PFSK-1 (cell line): ENCODE data around the gene SIRT7.

Source experiments
- FOXP2 ChIP-seq: optimal IDR thresholded peaks from 2 replicates; pipeline ENCODE3; 2011; ENCODE audit warnings: borderline replicate concordance, control low read depth, inconsistent platforms; ENCODE audit not compliant: insufficient read depth; ENCODE audit errors: extremely low read length, extremely low read depth
- POLR2AphosphoS5 ChIP-seq: IDR thresholded peaks from 2 replicates; pipeline ENCODE4 v1.6.1; 2012; ENCODE audit warnings: low read depth, mild to moderate bottlenecking, control low read depth, low read length, moderate library complexity
- SIN3A ChIP-seq: IDR thresholded peaks from 2 replicates; pipeline ENCODE4 v1.6.1; 2012; ENCODE audit warnings: mild to moderate bottlenecking, low read length, moderate library complexity, borderline replicate concordance; ENCODE audit not compliant: insufficient read depth
- TAF1 ChIP-seq: IDR thresholded peaks from 2 replicates; pipeline ENCODE4 v1.6.1; 2012; ENCODE audit warnings: low read length, control low read depth, borderline replicate concordance; ENCODE audit not compliant: insufficient read depth
- TF ChIP-seq, protein P1 (sequence below), 2 experiments: IDR thresholded peaks; 2 replicates each; pipeline versions ENCODE4 v1.6.1 to v1.8.0; 2011 to 2012; ENCODE audit warnings: low read depth in 2 of 2, low read length in 2 of 2, control low read depth in 1 of 2, inconsistent platforms in 1 of 2, mild to moderate bottlenecking in 1 of 2, moderate library complexity in 1 of 2; ENCODE audit not compliant: insufficient read depth in 1 of 2

SIRT7 gene

DNA sequence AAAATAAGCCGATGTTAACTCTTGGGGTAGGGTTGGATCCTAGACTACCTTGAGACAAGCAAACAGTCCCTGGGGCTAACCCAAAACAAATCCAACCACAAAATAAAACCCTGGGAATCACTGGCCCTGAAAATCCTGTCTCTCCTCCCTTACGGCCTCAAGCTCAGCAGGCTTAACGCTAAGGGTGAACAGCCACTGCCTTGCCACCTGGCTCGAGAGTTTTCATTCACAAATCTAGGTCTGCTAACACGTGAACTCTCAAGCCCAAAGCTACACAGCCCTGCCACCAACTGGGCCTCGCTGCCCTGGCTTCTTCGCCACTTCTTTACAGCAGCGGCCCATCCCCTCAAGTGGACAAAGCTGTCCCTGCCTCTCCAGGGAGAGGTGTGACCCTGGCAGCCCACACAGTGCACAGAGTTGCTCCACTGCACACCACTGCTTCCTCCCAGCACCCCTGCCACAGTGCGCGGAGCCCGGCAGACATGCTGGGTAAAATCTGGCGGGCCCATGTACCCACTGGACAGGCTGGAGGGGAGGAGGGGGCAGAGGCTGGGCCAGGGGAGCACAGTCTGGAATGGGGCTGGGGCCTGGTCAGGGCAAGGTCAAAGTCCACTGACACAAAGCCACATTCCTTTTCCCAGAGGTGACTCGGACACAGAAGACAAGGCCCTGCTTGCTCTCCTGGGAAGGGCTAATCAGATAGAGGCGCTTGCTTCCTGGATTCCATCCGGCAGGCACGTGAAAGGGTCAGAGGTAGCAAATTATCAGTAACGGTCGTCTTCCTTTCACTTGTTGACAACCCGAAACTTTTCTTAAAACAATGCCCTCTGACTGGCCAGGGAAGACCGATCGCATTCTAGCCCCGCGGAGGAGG lies 7.8 kb downstream of the SIRT7 start:
- TF ChIP-seq POLR2AphosphoS5 = no peak
- TF ChIP-seq, protein P1, sequence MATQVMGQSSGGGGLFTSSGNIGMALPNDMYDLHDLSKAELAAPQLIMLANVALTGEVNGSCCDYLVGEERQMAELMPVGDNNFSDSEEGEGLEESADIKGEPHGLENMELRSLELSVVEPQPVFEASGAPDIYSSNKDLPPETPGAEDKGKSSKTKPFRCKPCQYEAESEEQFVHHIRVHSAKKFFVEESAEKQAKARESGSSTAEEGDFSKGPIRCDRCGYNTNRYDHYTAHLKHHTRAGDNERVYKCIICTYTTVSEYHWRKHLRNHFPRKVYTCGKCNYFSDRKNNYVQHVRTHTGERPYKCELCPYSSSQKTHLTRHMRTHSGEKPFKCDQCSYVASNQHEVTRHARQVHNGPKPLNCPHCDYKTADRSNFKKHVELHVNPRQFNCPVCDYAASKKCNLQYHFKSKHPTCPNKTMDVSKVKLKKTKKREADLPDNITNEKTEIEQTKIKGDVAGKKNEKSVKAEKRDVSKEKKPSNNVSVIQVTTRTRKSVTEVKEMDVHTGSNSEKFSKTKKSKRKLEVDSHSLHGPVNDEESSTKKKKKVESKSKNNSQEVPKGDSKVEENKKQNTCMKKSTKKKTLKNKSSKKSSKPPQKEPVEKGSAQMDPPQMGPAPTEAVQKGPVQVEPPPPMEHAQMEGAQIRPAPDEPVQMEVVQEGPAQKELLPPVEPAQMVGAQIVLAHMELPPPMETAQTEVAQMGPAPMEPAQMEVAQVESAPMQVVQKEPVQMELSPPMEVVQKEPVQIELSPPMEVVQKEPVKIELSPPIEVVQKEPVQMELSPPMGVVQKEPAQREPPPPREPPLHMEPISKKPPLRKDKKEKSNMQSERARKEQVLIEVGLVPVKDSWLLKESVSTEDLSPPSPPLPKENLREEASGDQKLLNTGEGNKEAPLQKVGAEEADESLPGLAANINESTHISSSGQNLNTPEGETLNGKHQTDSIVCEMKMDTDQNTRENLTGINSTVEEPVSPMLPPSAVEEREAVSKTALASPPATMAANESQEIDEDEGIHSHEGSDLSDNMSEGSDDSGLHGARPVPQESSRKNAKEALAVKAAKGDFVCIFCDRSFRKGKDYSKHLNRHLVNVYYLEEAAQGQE (IDR thresholded peaks at IDR 0.05; ENCODE audit: insufficient read depth in 1 of 2, low read depth in 2 of 2, low read length in 2 of 2) = no peak
- no peak for TF ChIP-seq SIN3A
- no peak for TF ChIP-seq TAF1

DNA sequence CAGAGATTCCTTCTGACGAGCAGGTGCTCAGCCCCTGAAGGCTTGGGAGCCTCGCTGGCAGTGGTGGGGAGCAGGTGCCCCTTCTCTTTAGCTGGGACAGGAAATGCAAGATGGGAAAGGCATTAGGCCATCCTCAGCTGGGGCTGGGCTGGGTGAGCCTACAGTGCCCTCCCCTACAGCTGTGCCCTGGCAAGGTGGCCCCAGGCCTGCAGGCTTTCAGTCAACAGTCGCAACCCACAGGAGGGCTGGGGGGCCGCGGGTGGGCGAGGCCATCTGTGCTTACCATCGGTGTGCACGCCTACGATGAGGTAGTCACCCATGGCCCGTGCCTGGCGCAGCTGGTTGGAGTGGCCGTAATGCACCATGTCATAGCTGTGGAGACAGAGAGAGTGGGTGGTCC lies 8.7 kb downstream of the SIRT7 start:
- TF ChIP-seq FOXP2 (no peak), POLR2AphosphoS5 (no peak)
- TF ChIP-seq, protein P1 (IDR thresholded peaks at IDR 0.05; ENCODE audit: insufficient read depth in 1 of 2, low read depth in 2 of 2, low read length in 2 of 2) = no peak

DNA sequence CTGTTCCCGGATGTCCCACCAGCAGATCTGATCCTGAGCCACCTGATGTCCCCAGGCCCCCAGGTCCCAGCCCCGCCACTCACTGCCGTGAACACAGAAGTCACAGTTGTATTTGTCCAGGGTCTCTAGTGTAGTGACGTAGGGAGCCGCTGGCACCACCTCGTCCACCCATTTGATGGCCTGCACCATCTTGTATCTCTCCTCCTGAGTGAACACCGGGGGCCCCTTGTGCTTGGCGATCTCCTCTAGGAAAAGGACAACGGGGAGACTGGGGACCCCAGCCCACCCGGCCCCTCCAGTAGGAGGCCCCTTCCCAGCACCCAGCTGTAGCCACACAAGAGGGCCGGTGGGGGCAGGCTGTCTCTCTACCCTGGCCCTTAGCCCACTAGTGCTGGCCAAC lies 9.2 kb downstream of the SIRT7 start:
- TF ChIP-seq SIN3A (no peak), TAF1 (no peak), FOXP2 (no peak), POLR2AphosphoS5 (no peak)
- TF ChIP-seq, protein P1 (IDR thresholded peaks at IDR 0.05; ENCODE audit: insufficient read depth in 1 of 2, low read depth in 2 of 2, low read length in 2 of 2) = no peak

DNA sequence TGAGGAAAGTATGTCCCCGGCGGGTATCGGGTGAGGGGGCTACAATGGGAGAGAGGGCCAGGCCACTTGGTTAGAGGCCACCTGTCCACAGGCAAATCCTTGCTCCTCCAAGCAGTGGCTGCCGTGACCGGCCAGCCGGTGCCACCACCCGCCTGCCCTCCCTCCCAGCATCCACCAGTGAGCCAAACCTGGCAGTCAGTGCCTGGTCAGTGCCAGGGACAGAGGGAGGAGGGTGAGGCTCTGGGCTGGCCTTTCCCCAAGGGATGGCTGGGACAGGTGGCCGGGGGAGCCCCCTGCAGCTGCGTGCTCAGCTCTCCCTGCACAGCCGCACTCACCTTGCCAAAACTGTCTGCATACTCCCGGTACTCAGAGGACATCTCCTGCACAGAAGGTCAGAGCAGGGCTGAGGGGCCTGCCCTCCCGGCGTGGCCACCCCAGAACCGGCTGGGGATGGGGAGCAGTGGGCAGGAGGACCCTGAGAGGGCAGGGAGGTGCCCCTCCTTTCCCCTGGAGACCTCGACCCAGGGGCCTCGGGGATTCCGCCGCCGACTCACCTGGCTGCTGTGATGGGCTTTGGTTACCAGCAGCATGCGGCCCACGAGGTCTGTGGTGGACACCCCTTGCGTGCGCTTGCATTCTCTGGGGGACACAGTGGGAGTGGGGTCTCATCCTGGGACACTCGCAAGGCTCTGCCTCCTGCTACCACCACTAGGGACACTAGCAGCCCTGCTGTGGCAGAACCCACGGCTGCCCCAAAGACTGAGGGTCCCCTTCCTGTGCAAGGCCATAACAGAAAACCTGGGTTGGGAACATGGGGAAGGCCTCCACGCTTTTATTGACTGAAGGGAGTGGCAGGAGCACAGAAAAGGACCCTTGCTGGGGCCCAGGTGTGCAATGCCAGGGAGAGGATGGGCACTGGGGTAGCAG lies 10.5 kb downstream of the SIRT7 start:
- no peak for TF ChIP-seq POLR2AphosphoS5
- TF ChIP-seq, protein P1 (IDR thresholded peaks at IDR 0.05; ENCODE audit: insufficient read depth in 1 of 2, low read depth in 2 of 2, low read length in 2 of 2) = no peak
- no peak for TF ChIP-seq TAF1
- TF ChIP-seq SIN3A = no peak
- no peak for TF ChIP-seq FOXP2
